Measurements from ENCODE around the gene ARHGAP27.
A peak's percentile ranks its signal among the peaks of the same experiment; 100 is the strongest.

ARHGAP27 gene

DNA sequence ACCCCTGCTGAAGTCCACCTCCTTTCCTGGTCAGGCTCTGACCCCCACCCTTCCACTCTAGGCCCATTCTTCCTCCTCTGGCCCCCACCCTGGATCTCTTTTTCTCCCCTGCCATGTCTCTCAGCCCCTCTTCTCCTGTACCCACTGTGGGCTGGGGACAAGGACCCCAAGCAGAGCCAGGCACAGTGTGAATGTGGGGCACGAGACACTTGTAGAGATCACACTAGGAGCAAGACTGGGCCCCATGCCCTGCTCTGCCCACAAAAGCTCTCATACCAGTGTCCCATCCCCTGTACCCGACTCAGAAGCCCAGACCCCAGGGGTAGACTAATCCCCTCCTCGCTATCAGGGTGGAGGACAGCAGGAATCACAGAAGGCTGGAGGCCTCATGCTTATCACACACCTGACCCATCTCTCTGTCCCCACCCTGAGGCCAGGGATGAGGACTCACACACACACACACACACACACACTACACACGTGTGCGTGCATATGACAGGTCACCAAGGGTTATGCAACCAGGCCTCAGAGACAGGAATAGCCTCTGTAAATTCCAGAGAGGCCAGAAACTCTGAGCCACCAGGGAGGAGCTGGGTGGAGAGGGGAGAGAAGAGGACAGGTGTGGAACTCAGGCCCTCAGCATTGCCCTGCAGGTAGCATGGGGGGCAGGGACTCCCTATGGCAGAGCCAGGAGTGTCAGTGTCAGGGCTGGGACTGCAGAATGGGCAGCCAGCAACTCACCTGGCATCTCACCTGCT is 21.1 kb downstream of the ARHGAP27 start:
- Histone ChIP-seq H3K36me3 (no peaks in the 10 kb centered on the region), H3K9me3 (no peaks in the 10 kb centered on the region), H3K4me3 (no peak overlapping the region), H3K27me3 (peaks cover 0 to 3% of the 10 kb centered on the region in 2 donors), H3K4me1 (peaks cover 0 to 3% (median 0%) of the 10 kb centered on the region in 4 donors), H3K27ac (no peak overlapping the region)
- DNase-seq = no peak
- TF ChIP-seq, protein P1, sequence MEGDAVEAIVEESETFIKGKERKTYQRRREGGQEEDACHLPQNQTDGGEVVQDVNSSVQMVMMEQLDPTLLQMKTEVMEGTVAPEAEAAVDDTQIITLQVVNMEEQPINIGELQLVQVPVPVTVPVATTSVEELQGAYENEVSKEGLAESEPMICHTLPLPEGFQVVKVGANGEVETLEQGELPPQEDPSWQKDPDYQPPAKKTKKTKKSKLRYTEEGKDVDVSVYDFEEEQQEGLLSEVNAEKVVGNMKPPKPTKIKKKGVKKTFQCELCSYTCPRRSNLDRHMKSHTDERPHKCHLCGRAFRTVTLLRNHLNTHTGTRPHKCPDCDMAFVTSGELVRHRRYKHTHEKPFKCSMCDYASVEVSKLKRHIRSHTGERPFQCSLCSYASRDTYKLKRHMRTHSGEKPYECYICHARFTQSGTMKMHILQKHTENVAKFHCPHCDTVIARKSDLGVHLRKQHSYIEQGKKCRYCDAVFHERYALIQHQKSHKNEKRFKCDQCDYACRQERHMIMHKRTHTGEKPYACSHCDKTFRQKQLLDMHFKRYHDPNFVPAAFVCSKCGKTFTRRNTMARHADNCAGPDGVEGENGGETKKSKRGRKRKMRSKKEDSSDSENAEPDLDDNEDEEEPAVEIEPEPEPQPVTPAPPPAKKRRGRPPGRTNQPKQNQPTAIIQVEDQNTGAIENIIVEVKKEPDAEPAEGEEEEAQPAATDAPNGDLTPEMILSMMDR (IDR thresholded peaks at IDR 0.05) = no peak
- intact Hi-C loops (cut with DNase I; ENCODE audit: low total_unique reads) = no loop called here

DNA sequence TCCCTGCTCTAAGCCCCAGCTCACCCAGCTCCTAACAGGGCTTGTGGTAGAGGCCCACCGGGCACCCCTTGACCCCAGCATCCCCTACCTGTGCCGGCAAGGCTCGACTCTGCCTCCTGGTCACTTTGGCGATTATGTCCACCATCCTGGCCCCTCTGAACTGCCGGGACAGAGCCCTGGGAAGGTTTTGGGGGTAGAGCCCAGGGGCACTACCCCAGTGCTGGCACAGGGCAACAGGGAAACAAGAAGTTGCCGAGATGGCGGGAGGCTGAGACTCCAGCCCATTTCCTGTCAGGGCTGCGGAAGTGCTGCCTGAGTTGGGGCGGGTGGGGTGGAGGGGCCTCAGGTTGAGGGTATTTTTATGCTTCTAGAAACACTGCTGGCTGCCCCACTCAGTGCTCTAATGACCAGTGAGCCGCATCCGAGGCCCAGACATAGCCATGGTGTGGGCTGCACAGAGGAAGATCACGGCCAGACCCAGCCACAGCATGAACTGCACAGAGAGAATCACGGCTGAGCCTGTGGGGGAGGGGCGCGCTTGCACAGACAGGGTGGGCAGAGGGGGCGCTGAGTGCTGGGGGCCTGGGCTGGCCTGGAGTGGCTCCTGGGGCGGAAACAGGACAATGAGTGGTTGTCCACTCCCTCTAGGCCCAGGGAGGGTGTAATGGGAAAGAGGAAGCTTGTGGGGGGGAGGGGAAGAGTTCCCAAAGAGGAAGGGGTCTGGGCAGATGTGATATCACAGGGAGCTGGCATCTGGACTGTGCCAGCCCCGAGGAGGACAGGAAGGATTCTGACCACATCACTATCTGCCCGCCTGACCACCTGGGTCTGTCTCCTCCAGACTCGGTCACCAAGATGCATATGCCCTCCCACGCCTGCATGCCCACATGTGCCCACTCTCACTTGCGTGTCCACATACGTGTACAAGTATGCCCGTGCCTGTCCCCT is 22.3 kb downstream of the ARHGAP27 start:
- Histone ChIP-seq H3K9me3 (no peaks in the 10 kb centered on the region), H3K27me3 (peaks cover 0 to 4% of the 10 kb centered on the region in 2 donors), H3K27ac (peak overlapping the region in 1 of 2 donors; percentile 35), H3K4me1 (peaks cover 0 to 6% (median 6%) of the 10 kb centered on the region in 4 donors), H3K4me3 (peak overlapping the region; percentile 29 to 33), H3K36me3 (no peaks in the 10 kb centered on the region)
- intact Hi-C loops (cut with DNase I; ENCODE audit: low total_unique reads) = no loop called here
- TF ChIP-seq, protein P1 (IDR thresholded peaks at IDR 0.05) = no peak
- DNase-seq = peak in 1 of 2 donors; percentile 53

- H3K27me3 ChIP-seq = peaks cover 0 to 8% of the 10 kb centered on the region in 2 donors
- H3K27ac ChIP-seq = no peak overlapping the region
- peaks cover 0 to 9% (median 8%) of the 10 kb centered on the region in 4 donors for H3K4me1 ChIP-seq
- H3K9me3 ChIP-seq = no peaks in the 10 kb centered on the region
- intact Hi-C loops (cut with DNase I; ENCODE audit: low total_unique reads) = no loop called here
- TF ChIP-seq, protein P1 (IDR thresholded peaks at IDR 0.05) = no peak
- peak overlapping the region; percentile 29 to 33 for H3K4me3 ChIP-seq
- H3K36me3 ChIP-seq = peaks cover 0 to 4% (median 3%) of the 10 kb centered on the region in 3 donors
- DNase-seq = no peak
Observed at GRCh38 chr17:45409659-45410076, 23.0 kb downstream of the ARHGAP27 start.

DNA sequence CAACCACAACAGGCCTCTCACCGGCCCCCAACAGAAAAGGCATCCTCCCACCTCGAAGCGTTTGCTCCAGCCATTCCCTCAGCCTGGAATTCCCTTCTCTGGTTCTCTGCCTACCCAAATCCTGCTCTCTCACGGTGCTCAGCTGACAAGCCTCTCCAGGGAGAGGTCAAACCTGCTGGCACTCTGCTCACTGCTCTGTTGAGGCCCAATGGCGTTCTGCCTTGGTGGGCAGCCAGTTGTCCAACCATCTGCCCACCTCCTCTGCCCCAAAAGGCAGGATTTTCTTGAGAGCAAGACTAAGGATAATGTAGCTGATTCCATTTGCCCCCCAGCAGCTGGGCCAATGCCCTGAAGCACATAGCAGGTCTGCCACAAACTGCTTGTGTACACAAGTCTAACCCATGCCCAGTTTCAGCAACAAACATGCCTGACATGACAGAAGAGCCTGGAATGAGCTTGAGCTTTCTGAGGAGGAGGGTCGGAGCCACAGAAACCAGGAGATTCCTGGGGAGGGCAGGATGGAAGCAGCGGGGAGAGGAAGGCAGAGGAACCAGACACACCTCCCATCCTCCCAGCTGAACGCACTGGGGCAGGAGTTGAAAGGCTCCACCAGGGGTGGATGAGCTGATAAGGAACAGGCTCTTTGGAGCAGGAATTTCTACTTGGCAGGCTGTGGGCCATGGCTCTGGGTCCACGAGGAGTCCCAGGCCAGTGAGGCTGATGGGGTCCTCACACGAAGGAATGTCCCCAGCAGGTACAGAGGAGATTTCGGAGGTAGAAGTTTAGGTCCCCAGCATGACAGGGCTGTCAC is 23.9 kb downstream of the ARHGAP27 start:
- H3K4me3 ChIP-seq = peak overlapping the region in 1 of 2 donors; percentile 29
- H3K9me3 ChIP-seq = no peaks in the 10 kb centered on the region
- H3K27me3 ChIP-seq = peaks cover 0 to 8% of the 10 kb centered on the region in 2 donors
- H3K36me3 ChIP-seq = peaks cover 0 to 12% (median 12%) of the 10 kb centered on the region in 3 donors
- intact Hi-C loops (cut with DNase I; ENCODE audit: low total_unique reads) = no loop called here
- H3K27ac ChIP-seq = no peak overlapping the region
- DNase-seq = no peak
- H3K4me1 ChIP-seq = peaks cover 0 to 9% (median 8%) of the 10 kb centered on the region in 4 donors
- TF ChIP-seq, protein P1 (IDR thresholded peaks at IDR 0.05) = no peak

DNA sequence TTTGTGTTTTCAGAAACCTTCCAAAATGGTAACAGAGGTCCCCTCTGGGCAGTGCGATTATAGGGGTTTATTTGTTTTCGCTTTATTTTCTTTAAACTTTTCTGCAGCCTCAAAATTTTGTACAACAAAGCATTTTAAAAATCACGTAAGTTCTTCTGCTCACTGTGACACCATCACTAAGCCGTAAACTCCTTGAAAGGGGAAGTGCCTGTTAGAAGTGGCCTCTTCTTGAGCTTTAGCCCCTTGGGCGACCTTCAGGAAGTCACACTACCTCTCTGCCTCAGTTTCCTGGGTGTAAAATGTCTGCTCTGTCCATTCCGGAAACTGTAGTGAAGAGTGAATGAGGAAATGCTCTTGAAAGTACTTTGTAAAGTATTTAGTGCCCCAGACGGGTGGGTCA is 26.6 kb downstream of the ARHGAP27 start:
- Histone ChIP-seq H3K9me3 (no peaks in the 10 kb centered on the region), H3K4me3 (no peak overlapping the region), H3K27me3 (peaks cover 0 to 8% of the 10 kb centered on the region in 2 donors), H3K27ac (no peak overlapping the region), H3K36me3 (peaks cover 0 to 39% (median 29%) of the 10 kb centered on the region in 3 donors), H3K4me1 (peaks cover 0 to 9% (median 8%) of the 10 kb centered on the region in 4 donors)
- intact Hi-C loops (cut with DNase I; ENCODE audit: low total_unique reads) = no loop called here
- DNase-seq = no peak
- TF ChIP-seq, protein P1 (IDR thresholded peaks at IDR 0.05) = no peak

All from tibial artery (tissue), 4 donors.